Activated gamma-delta T cell treated with Interleukin-2 at 50 U/mL for 16 hours (primary cell): Measurements from ENCODE around the gene HYI.

Source experiments
- DNase-seq: peaks from one replicate; pipeline ENCODE4 v3.0.0-alpha.2; 2020

Gene HYI

GRCh38 chr1:43444151-43444828 is 9.4 kb downstream of the HYI start:
- DNase-seq = no peak

- no peak for DNase-seq
These were observed 10.4 kb downstream of the HYI start for GRCh38 chr1:43443197-43443946.

GRCh38 chr1:43442756-43443155 is 11.0 kb downstream of the HYI start:
- no peak for DNase-seq

- DNase-seq = no peak
These were observed 11.7 kb downstream of the HYI start for GRCh38 chr1:43441894-43442637.

- no peak for DNase-seq
These were observed 12.4 kb downstream of the HYI start for GRCh38 chr1:43441166-43441893.

GRCh38 chr1:43440358-43440757 is 13.4 kb downstream of the HYI start:
- no peak for DNase-seq

GRCh38 chr1:43439781-43440180 is 13.9 kb downstream of the HYI start:
- no peak for DNase-seq

- no peak for DNase-seq
These were observed 14.7 kb downstream of the HYI start for GRCh38 chr1:43438953-43439581.

GRCh38 chr1:43438576-43438952 is 15.2 kb downstream of the HYI start:
- no peak for DNase-seq

GRCh38 chr1:43438006-43438405 is 15.7 kb downstream of the HYI start:
- DNase-seq = no peak

GRCh38 chr1:43437031-43437973 is 16.4 kb downstream of the HYI start:
- no peak for DNase-seq

GRCh38 chr1:43436371-43436770 is 17.4 kb downstream of the HYI start:
- DNase-seq = no peak

GRCh38 chr1:43435146-43436145 is 18.3 kb downstream of the HYI start:
- DNase-seq = no peak

- no peak for DNase-seq
These were observed 19.5 kb downstream of the HYI start for GRCh38 chr1:43434256-43434655.

- no peak for DNase-seq
These were observed 20.8 kb downstream of the HYI start for GRCh38 chr1:43432907-43433306.

- DNase-seq = no peak
These were observed 21.4 kb downstream of the HYI start for GRCh38 chr1:43432171-43432860.

- DNase-seq = no peak
These were observed 22.1 kb downstream of the HYI start for GRCh38 chr1:43431676-43432075.

- DNase-seq = no peak
These were observed 22.9 kb downstream of the HYI start for GRCh38 chr1:43430831-43431230.

- DNase-seq = no peak
These were observed 25.8 kb downstream of the HYI start for GRCh38 chr1:43427941-43428340.

GRCh38 chr1:43427524-43427923 is 26.2 kb downstream of the HYI start:
- no peak for DNase-seq
